Vagina (tissue), 2 donors: ENCODE measurements around the gene AREL1.

ENCODE experiments used
- POLR2A ChIP-seq, 2 donors: fragments of 450-650 bp; IDR thresholded peaks; one replicate each; pipeline ENCODE4 v1.6.1; 2017; ENCODE audit warnings: antibody characterized with exemption in 2 of 2, mild to moderate bottlenecking in 2 of 2, moderate library complexity in 2 of 2
- POLR2AphosphoS5 ChIP-seq, 2 donors: sonication (generic); formaldehyde crosslinking; IDR thresholded peaks; one replicate each; pipeline ENCODE4 v1.9.0; 2017; ENCODE audit warnings: antibody characterized with exemption in 2 of 2, mild to moderate bottlenecking in 2 of 2, low read depth in 1 of 2; ENCODE audit not compliant: insufficient read depth in 1 of 2
- TF ChIP-seq, protein P1 (sequence below), 3 experiments: fragments of 450-650 bp in 2 of 3; fragments of 200-600 bp in 1 of 3; sonication (generic) in 1 of 3; IDR thresholded peaks; one replicate each; pipeline ENCODE4 v1.5.1; 2017 to 2019; ENCODE audit warnings: antibody characterized with exemption in 3 of 3, mild to moderate bottlenecking in 2 of 3, moderate library complexity in 2 of 3

DNA sequence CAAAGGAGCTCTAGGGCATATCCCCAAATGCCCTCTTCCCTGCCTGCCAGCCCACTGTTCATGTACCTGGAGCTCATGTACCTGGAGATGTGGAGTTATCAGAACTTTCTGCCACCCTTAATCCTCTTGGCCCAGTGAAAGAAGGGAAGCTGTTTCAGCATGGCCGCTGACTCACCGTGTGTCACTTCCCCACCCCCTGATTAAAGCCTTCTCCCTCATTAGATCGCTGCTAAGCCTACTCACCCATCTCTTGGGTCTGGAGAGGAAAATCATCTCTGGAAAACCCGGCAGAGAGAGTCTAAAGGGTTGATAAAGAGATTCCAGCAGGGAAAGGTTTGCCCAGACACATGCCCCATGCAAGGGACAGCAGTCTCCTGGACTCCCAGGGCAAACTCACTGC, 96.4 kb downstream of the AREL1 start:
- TF ChIP-seq, protein P1, sequence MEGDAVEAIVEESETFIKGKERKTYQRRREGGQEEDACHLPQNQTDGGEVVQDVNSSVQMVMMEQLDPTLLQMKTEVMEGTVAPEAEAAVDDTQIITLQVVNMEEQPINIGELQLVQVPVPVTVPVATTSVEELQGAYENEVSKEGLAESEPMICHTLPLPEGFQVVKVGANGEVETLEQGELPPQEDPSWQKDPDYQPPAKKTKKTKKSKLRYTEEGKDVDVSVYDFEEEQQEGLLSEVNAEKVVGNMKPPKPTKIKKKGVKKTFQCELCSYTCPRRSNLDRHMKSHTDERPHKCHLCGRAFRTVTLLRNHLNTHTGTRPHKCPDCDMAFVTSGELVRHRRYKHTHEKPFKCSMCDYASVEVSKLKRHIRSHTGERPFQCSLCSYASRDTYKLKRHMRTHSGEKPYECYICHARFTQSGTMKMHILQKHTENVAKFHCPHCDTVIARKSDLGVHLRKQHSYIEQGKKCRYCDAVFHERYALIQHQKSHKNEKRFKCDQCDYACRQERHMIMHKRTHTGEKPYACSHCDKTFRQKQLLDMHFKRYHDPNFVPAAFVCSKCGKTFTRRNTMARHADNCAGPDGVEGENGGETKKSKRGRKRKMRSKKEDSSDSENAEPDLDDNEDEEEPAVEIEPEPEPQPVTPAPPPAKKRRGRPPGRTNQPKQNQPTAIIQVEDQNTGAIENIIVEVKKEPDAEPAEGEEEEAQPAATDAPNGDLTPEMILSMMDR (IDR thresholded peaks at IDR 0.05) = no peak
- TF ChIP-seq POLR2AphosphoS5 (IDR thresholded peaks at IDR 0.05; ENCODE audit: insufficient read depth in 1 of 2, low read depth in 1 of 2) (peak in 1 of 2 donors; percentile 52), POLR2A (IDR thresholded peaks at IDR 0.05) (no peak)
